GM12878 (cell line): Measurements from ENCODE around the gene NCAN.

Source experiments
- ASH2L ChIP-seq: fragments of 300-600, 200-600 bp; sonication (generic); IDR thresholded peaks from 2 replicates; pipeline ENCODE4 v1.6.1; 2017; ENCODE audit warnings: low read depth, mild to moderate bottlenecking, borderline replicate concordance
- ATF3 ChIP-seq: IDR thresholded peaks from 2 replicates; pipeline ENCODE4 v1.6.1; 2011; ENCODE audit warnings: low read depth, mild to moderate bottlenecking, low read length, moderate library complexity, borderline replicate concordance; ENCODE audit errors: extremely low read depth
- FOXK2 ChIP-seq: fragments of 450-650 bp; IDR thresholded peaks from 2 replicates; pipeline ENCODE4 v1.6.1; 2017; ENCODE audit warnings: mild to moderate bottlenecking, moderate library complexity
- HDAC2 ChIP-seq: fragments of 200-600 bp; sonication (generic); IDR thresholded peaks from 2 replicates; pipeline ENCODE4 v1.6.1; 2017
- KDM1A ChIP-seq: fragments of 200-600 bp; sonication (generic); IDR thresholded peaks from 2 replicates; pipeline ENCODE4 v1.6.1; 2016; ENCODE audit warnings: borderline replicate concordance
- POLR2A ChIP-seq: IDR thresholded peaks from 2 replicates; pipeline ENCODE4 v1.6.1; 2011; ENCODE audit warnings: low read depth, mild to moderate bottlenecking, low read length
- POLR2AphosphoS5 ChIP-seq: IDR thresholded peaks from 2 replicates; pipeline ENCODE4 v1.6.1; 2011; ENCODE audit warnings: mild to moderate bottlenecking, low read length, inconsistent platforms
- REST ChIP-seq: IDR thresholded peaks from 2 replicates; pipeline ENCODE4 v1.6.1; 2012; ENCODE audit warnings: mild to moderate bottlenecking, low read depth, low read length
- SMAD1 ChIP-seq: fragments of 450-650 bp; IDR thresholded peaks from 2 replicates; pipeline ENCODE4 v1.6.1; 2018; ENCODE audit warnings: mild to moderate bottlenecking, low read depth; ENCODE audit not compliant: partially characterized antibody
- SMC3 ChIP-seq: IDR thresholded peaks from 2 replicates; pipeline ENCODE4 v1.6.1; 2011; ENCODE audit warnings: low read length, improper control_type of control experiment, borderline replicate concordance
- YY1 ChIP-seq: IDR thresholded peaks from 2 replicates; pipeline ENCODE4 v1.6.1; 2011; ENCODE audit warnings: low read depth, mild to moderate bottlenecking, low read length
- ZNF384 ChIP-seq: IDR thresholded peaks from 2 replicates; pipeline ENCODE4 v1.6.1; 2012; ENCODE audit warnings: low read depth, mild to moderate bottlenecking, low read length, improper control_type of control experiment, borderline replicate concordance
- TF ChIP-seq, protein P1 (sequence below), 3 experiments: IDR thresholded peaks in 2 of 3; conservative IDR thresholded peaks in 1 of 3; 2 replicates each; pipeline ENCODE4 v1.5.1; 2011; ENCODE audit warnings: low read depth in 3 of 3, low read length in 3 of 3, mild to moderate bottlenecking in 3 of 3, control low read depth in 2 of 3, moderate library complexity in 2 of 3, inconsistent platforms in 1 of 3, mixed read lengths in 1 of 3; ENCODE audit not compliant: control insufficient read depth in 2 of 3, insufficient read depth in 1 of 3; ENCODE audit errors: extremely low read depth in 1 of 3

- TF ChIP-seq, protein P1, sequence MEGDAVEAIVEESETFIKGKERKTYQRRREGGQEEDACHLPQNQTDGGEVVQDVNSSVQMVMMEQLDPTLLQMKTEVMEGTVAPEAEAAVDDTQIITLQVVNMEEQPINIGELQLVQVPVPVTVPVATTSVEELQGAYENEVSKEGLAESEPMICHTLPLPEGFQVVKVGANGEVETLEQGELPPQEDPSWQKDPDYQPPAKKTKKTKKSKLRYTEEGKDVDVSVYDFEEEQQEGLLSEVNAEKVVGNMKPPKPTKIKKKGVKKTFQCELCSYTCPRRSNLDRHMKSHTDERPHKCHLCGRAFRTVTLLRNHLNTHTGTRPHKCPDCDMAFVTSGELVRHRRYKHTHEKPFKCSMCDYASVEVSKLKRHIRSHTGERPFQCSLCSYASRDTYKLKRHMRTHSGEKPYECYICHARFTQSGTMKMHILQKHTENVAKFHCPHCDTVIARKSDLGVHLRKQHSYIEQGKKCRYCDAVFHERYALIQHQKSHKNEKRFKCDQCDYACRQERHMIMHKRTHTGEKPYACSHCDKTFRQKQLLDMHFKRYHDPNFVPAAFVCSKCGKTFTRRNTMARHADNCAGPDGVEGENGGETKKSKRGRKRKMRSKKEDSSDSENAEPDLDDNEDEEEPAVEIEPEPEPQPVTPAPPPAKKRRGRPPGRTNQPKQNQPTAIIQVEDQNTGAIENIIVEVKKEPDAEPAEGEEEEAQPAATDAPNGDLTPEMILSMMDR (IDR thresholded peaks at IDR 0.05 in 2 of 3, conservative IDR thresholded peaks at IDR 0.05 in 1 of 3; ENCODE audit: control insufficient read depth in 2 of 3, extremely low read depth in 1 of 3, insufficient read depth in 1 of 3, low read depth in 3 of 3, low read length in 3 of 3) = no peak
- TF ChIP-seq REST (no peak), ATF3 (no peak), POLR2A (no peak), FOXK2 (no peak), KDM1A (no peak), SMC3 (no peak), YY1 (no peak), HDAC2 (no peak), ASH2L (no peak), POLR2AphosphoS5 (no peak), ZNF384 (no peak), SMAD1 (no peak)
Measured at GRCh38 chr19:19181488-19181998, 30.2 kb upstream of the NCAN start.
